GM19324 (cell line): ENCODE data around the gene SREK1.
"Not testable (repeated sequence)": the region's sequence is repeated elsewhere in the genome, so short reads cannot be mapped to it uniquely, and the experiment has no call there.

ENCODE experiments used
- ATAC-seq: cut with Tn5 transposase; IDR thresholded peaks from one replicate; pipeline ENCODE4 v1.9.1; 2021; ENCODE audit warnings: mild to moderate bottlenecking, moderate library complexity; ENCODE audit not compliant: unreplicated experiment, low FRiP score

Gene SREK1

GRCh38 chr5:66209794-66210193 lies 65.7 kb downstream of the SREK1 start:
- no peak for ATAC-seq

- ATAC-seq = no peak
Observed at GRCh38 chr5:66213533-66213932, 69.4 kb downstream of the SREK1 start.

- no peak for ATAC-seq
Observed at GRCh38 chr5:66222455-66222854, 78.4 kb downstream of the SREK1 start.

GRCh38 chr5:66222896-66223295 lies 78.8 kb downstream of the SREK1 start:
- not testable (repeated sequence) for ATAC-seq

GRCh38 chr5:66223637-66224036 lies 79.5 kb downstream of the SREK1 start:
- no peak for ATAC-seq

- no peak for ATAC-seq
Observed at GRCh38 chr5:66224274-66224673, 80.2 kb downstream of the SREK1 start.

- no peak for ATAC-seq
Observed at GRCh38 chr5:66224773-66225553, 80.9 kb downstream of the SREK1 start.

- ATAC-seq = no peak
Observed at GRCh38 chr5:66230551-66230950, 86.5 kb downstream of the SREK1 start.

GRCh38 chr5:66231508-66231907 lies 87.4 kb downstream of the SREK1 start:
- no peak for ATAC-seq

- no peak for ATAC-seq
Observed at GRCh38 chr5:66232275-66232674, 88.2 kb downstream of the SREK1 start.

- ATAC-seq = no peak
Observed at GRCh38 chr5:66232706-66233445, 88.8 kb downstream of the SREK1 start.
